Measurements from ENCODE around the gene FILIP1L. TPM values are rescaled to one million over a fixed set of nuclear protein-coding genes. Genes with fewer than 3 reads are reported as not detected.

Gene FILIP1L
- total and polyA plus RNA-seq, 2 of the 13 experiments (the other 11 are each of a cell fraction or from before 2014, with no cell fraction given): 8.1 to 187 TPM

DNA sequence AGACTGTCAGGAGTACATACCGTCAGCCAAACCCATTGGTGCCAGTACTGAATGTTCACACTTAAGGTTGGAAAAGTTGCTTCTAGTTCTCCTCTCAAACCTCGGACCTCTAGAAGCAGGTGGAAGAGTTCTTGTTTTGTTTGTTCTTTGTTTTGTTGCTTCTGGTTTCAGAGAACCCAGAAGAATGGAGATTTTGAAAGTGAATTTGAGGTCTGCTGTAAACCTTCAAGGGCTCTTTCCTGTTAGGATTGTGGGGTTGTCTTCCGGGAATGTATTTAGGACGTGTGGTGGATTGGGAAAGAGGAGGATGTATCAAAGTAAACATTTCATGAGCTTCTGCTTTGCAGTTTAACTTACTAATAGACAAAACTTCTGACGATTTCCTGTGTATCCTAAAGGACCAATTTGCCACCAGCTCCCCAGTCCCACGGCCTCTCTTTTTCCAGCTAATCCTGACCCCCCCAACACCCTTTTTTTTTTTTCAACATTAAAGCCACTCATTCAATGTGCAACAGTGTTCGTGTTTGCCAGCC, 50.3 kb downstream of the FILIP1L start (continued):
- TF ChIP-seq, protein P1, sequence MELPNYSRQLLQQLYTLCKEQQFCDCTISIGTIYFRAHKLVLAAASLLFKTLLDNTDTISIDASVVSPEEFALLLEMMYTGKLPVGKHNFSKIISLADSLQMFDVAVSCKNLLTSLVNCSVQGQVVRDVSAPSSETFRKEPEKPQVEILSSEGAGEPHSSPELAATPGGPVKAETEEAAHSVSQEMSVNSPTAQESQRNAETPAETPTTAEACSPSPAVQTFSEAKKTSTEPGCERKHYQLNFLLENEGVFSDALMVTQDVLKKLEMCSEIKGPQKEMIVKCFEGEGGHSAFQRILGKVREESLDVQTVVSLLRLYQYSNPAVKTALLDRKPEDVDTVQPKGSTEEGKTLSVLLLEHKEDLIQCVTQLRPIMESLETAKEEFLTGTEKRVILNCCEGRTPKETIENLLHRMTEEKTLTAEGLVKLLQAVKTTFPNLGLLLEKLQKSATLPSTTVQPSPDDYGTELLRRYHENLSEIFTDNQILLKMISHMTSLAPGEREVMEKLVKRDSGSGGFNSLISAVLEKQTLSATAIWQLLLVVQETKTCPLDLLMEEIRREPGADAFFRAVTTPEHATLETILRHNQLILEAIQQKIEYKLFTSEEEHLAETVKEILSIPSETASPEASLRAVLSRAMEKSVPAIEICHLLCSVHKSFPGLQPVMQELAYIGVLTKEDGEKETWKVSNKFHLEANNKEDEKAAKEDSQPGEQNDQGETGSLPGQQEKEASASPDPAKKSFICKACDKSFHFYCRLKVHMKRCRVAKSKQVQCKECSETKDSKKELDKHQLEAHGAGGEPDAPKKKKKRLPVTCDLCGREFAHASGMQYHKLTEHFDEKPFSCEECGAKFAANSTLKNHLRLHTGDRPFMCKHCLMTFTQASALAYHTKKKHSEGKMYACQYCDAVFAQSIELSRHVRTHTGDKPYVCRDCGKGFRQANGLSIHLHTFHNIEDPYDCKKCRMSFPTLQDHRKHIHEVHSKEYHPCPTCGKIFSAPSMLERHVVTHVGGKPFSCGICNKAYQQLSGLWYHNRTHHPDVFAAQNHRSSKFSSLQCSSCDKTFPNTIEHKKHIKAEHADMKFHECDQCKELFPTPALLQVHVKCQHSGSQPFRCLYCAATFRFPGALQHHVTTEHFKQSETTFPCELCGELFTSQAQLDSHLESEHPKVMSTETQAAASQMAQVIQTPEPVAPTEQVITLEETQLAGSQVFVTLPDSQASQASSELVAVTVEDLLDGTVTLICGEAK (IDR thresholded peaks at IDR 0.05): no peak
- TF ChIP-seq, protein P1 (CRISPR knock-in tag; IDR thresholded peaks at IDR 0.05): no peak
- TF ChIP-seq ZNF124 (CRISPR knock-in tag; IDR thresholded peaks at IDR 0.05): 0 out of 2 replicates have a peak, but pooled peaks have one; percentile 27
- no peak for TF ChIP-seq ZNF816 (CRISPR knock-in tag; IDR thresholded peaks at IDR 0.05; ENCODE audit: borderline replicate concordance)
- no peak for TF ChIP-seq ZNF616 (CRISPR knock-in tag; IDR thresholded peaks at IDR 0.05; ENCODE audit: low read depth)
- no peak for TF ChIP-seq JUN (CRISPR knock-in tag; IDR thresholded peaks at IDR 0.05)
- no peak; the same call in 1 of the 2 replicates for TF ChIP-seq ZNF431 (CRISPR knock-in tag; IDR thresholded peaks at IDR 0.05; ENCODE audit: borderline replicate concordance, low read depth)

Measured in HepG2 (cell line).